CD4-positive, alpha-beta memory T cell (primary cell): ENCODE data around the gene DGCR6L. TPM values are rescaled to one million over a fixed set of nuclear protein-coding genes. Genes with fewer than 3 reads are reported as not detected.
"Not testable (repeated sequence)": the region's sequence is repeated elsewhere in the genome, so short reads cannot be mapped to it uniquely, and the experiment has no call there.

Experiments used
- CTCF ChIA-PET: fragments of 350-600 bp; sonication (Branson Sonifier 250); formaldehyde crosslinking; loops from one replicate; lab custom pipeline; 2021; ENCODE audit warnings: inconsistent platforms; ENCODE audit not compliant: partially characterized antibody; lab: Charles Lee
- POLR2A ChIA-PET: fragments of 350-600 bp; sonication (Branson Sonifier 250); formaldehyde crosslinking; loops from one replicate; lab custom pipeline; 2021; ENCODE audit not compliant: partially characterized antibody; lab: Charles Lee
- DNase-seq, 5 donors: peaks; one replicate each; pipeline versions ENCODE4 v3.0.0 to v3.0.0-alpha.2; 2020 to 2022; ENCODE audit warnings: mixed read lengths in 1 of 5
- H3K27ac ChIP-seq: one replicate; pipeline ENCODE4 v1.7.0; 2013; ENCODE audit warnings: low read depth, low read length
- H3K27me3 ChIP-seq: 2 replicates; pipeline ENCODE4 v1.7.0; 2013; ENCODE audit warnings: mild to moderate bottlenecking, low read length, moderate library complexity; ENCODE audit not compliant: insufficient read depth
- H3K36me3 ChIP-seq: 2 replicates; pipeline ENCODE4 v1.7.0; 2013; ENCODE audit warnings: mild to moderate bottlenecking, low read length, moderate library complexity; ENCODE audit not compliant: insufficient read depth
- H3K4me1 ChIP-seq: 2 replicates; pipeline ENCODE4 v1.7.0; 2013; ENCODE audit warnings: mild to moderate bottlenecking, low read length, moderate library complexity; ENCODE audit not compliant: insufficient read depth
- H3K4me3 ChIP-seq, 2 donors: one replicate each; pipeline ENCODE4 v1.7.0; 2013; ENCODE audit warnings: low read length in 2 of 2, mild to moderate bottlenecking in 1 of 2
- H3K9me3 ChIP-seq, 2 donors: one replicate each; pipeline ENCODE4 v1.7.0; 2013; ENCODE audit warnings: low read length in 2 of 2, control low read depth in 1 of 2; ENCODE audit not compliant: control insufficient read depth in 1 of 2
- H3K27ac Mint-ChIP-seq, 7 donors: one replicate each; pipeline ENCODE4 v1.8.0; 2020 to 2021; ENCODE audit warnings: mixed read lengths in 7 of 7, mild to moderate bottlenecking in 6 of 7, inconsistent platforms in 3 of 7, moderate library complexity in 3 of 7
- H3K27me3 Mint-ChIP-seq, 2 donors: one replicate each; pipeline ENCODE4 v1.8.0; 2020 to 2021; ENCODE audit warnings: mixed read lengths in 2 of 2
- H3K36me3 Mint-ChIP-seq, 2 donors: one replicate each; pipeline ENCODE4 v1.8.0; 2020 to 2021; ENCODE audit warnings: mixed read lengths in 2 of 2, inconsistent platforms in 1 of 2, mild to moderate bottlenecking in 1 of 2
- H3K4me1 Mint-ChIP-seq, 4 donors: one replicate each; pipeline ENCODE4 v1.8.0; 2020 to 2021; ENCODE audit warnings: mixed read lengths in 4 of 4, mild to moderate bottlenecking in 1 of 4
- H3K4me3 Mint-ChIP-seq, 8 donors: one replicate each; pipeline ENCODE4 v1.8.0; 2020 to 2021; ENCODE audit warnings: mixed read lengths in 8 of 8, mild to moderate bottlenecking in 7 of 8, moderate library complexity in 6 of 8, inconsistent platforms in 3 of 8
- H3K9me3 Mint-ChIP-seq, 8 donors: one replicate each; pipeline ENCODE4 v1.8.0; 2020 to 2021; ENCODE audit warnings: mixed read lengths in 8 of 8, mild to moderate bottlenecking in 5 of 8, inconsistent platforms in 3 of 8, moderate library complexity in 1 of 8
- intact Hi-C: fragments of 100-400 bp; cut with micrococcal nuclease; formaldehyde crosslinking; loops from one replicate; pipeline ENCODE4 v1.15.1; 2023
- polyA plus RNA-seq, 2 donors: library from polyadenylated mRNA; unstranded; fragments of 300-500 nt; fragmentation: Illumina TruSeq; gene quantifications; one replicate each; pipeline ENCODE4 v1.2.3, GENCODE V29; 2021
- total RNA-seq, 2 experiments: library from RNA; stranded (reverse); gene quantifications; one replicate each; pipeline ENCODE4 v1.2.3, GENCODE V29; 2021

Gene DGCR6L
- total and polyA plus RNA-seq, 4 experiments from 2014 or later: 39.9 to 145 (median 82.4) TPM

GRCh38 chr22:20276468-20276867, 43.4 kb downstream of the DGCR6L start:
- Histone ChIP-seq H3K4me1 (no peaks in the 10 kb centered on the region), H3K27me3 (no peaks in the 10 kb centered on the region), H3K4me3 (no peak overlapping the region), H3K27ac (no peak overlapping the region), H3K36me3 (no peaks in the 10 kb centered on the region), H3K9me3 (no peaks in the 10 kb centered on the region)
- POLR2A ChIA-PET: no interaction called here
- intact Hi-C loops: no loop called here
- Mint-ChIP-seq H3K4me3 (no peak overlapping the region), H3K27me3 (peaks cover 0 to 2% of the 10 kb centered on the region in 2 donors), H3K4me1 (peaks cover 0 to 2% (median 0%) of the 10 kb centered on the region in 4 donors), H3K36me3 (no peaks in the 10 kb centered on the region), H3K9me3 (no peaks in the 10 kb centered on the region), H3K27ac (peak overlapping the region in 1 of 7 donors; percentile 56)
- CTCF ChIA-PET: no interaction called here
- DNase-seq: peak in 1 of 5 donors; percentile 9

GRCh38 chr22:20275836-20276235, 44.0 kb downstream of the DGCR6L start:
- H3K4me3 Mint-ChIP-seq: no peak overlapping the region
- Histone ChIP-seq H3K27me3 (no peaks in the 10 kb centered on the region), H3K36me3 (no peaks in the 10 kb centered on the region), H3K27ac (no peak overlapping the region), H3K9me3 (no peaks in the 10 kb centered on the region), H3K4me1 (no peaks in the 10 kb centered on the region), H3K4me3 (no peak overlapping the region)
- H3K27me3 Mint-ChIP-seq: peaks cover 0 to 2% of the 10 kb centered on the region in 2 donors
- H3K27ac Mint-ChIP-seq: no peak overlapping the region
- ChIA-PET POLR2A (no interaction called here), CTCF (no interaction called here)
- DNase-seq: no peak
- no peaks in the 10 kb centered on the region for H3K36me3 Mint-ChIP-seq
- H3K4me1 Mint-ChIP-seq: peaks cover 0 to 2% (median 0%) of the 10 kb centered on the region in 4 donors
- H3K9me3 Mint-ChIP-seq: no peaks in the 10 kb centered on the region
- intact Hi-C loops: no loop called here

DNA sequence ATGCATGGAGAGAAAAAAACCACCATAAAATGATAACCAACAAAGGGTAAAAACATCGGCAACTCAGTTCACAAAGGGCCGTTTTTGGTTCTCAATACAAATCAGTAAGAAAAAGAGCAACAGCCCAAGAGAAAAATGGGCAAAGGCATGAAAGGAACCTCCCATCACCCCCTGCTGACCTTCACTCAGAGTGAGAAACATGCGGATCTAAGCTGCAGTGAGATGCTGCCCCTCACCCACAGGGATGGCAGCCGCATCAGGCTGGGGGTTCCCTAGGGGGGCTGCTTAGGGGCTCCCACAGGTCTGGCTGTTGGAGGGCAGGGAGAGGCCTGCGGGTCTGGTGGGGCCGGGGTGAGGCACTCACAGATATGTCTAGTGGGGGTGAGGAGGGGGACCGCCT, 44.5 kb downstream of the DGCR6L start:
- H3K4me3 ChIP-seq, H3K4me1 Mint-ChIP-seq, H3K27me3 Mint-ChIP-seq, H3K9me3 ChIP-seq, H3K9me3 Mint-ChIP-seq, POLR2A ChIA-PET, H3K4me3 Mint-ChIP-seq, H3K36me3 Mint-ChIP-seq, H3K4me1 ChIP-seq, H3K27ac ChIP-seq, H3K36me3 ChIP-seq, DNase-seq, CTCF ChIA-PET, H3K27me3 ChIP-seq, intact Hi-C loops, H3K27ac Mint-ChIP-seq: not testable (repeated sequence)

- H3K27me3 ChIP-seq, CTCF ChIA-PET, H3K4me3 ChIP-seq, H3K9me3 Mint-ChIP-seq, H3K36me3 Mint-ChIP-seq, intact Hi-C loops, H3K27me3 Mint-ChIP-seq, H3K27ac ChIP-seq, H3K4me1 Mint-ChIP-seq, H3K4me3 Mint-ChIP-seq, H3K27ac Mint-ChIP-seq, H3K36me3 ChIP-seq, POLR2A ChIA-PET, H3K4me1 ChIP-seq, H3K9me3 ChIP-seq: not testable (repeated sequence)
- DNase-seq: peak in 1 of 5 donors; percentile 12
These were observed 45.5 kb downstream of the DGCR6L start for GRCh38 chr22:20274374-20274773.

- peak in 1 of 5 donors; percentile 6 for DNase-seq
- Histone ChIP-seq H3K9me3 (no peaks in the 10 kb centered on the region), H3K27ac (no peak overlapping the region), H3K27me3 (no peaks in the 10 kb centered on the region), H3K36me3 (no peaks in the 10 kb centered on the region), H3K4me3 (no peak overlapping the region), H3K4me1 (no peaks in the 10 kb centered on the region)
- Mint-ChIP-seq H3K27me3 (no peaks in the 10 kb centered on the region), H3K4me1 (peaks cover 0 to 2% (median 0%) of the 10 kb centered on the region in 4 donors), H3K36me3 (no peaks in the 10 kb centered on the region), H3K9me3 (peaks cover 0 to under 1% (median 0%) of the 10 kb centered on the region in 8 donors), H3K27ac (no peak overlapping the region), H3K4me3 (no peak overlapping the region)
- POLR2A ChIA-PET: no interaction called here
- CTCF ChIA-PET: no interaction called here
- intact Hi-C loops: no loop called here
These were observed 46.1 kb downstream of the DGCR6L start for GRCh38 chr22:20273758-20274181.

- ChIA-PET CTCF (no interaction called here), POLR2A (no interaction called here)
- Mint-ChIP-seq H3K4me1 (peaks cover 0 to 4% (median 0%) of the 10 kb centered on the region in 4 donors), H3K36me3 (no peaks in the 10 kb centered on the region), H3K27ac (no peak overlapping the region), H3K27me3 (no peaks in the 10 kb centered on the region), H3K4me3 (no peak overlapping the region), H3K9me3 (peaks cover 0 to 1% (median 0%) of the 10 kb centered on the region in 8 donors)
- Histone ChIP-seq H3K27ac (no peak overlapping the region), H3K9me3 (no peaks in the 10 kb centered on the region), H3K4me1 (no peaks in the 10 kb centered on the region), H3K36me3 (no peaks in the 10 kb centered on the region), H3K27me3 (no peaks in the 10 kb centered on the region), H3K4me3 (no peak overlapping the region)
- no peak for DNase-seq
- intact Hi-C loops: no loop called here
These were observed 47.2 kb downstream of the DGCR6L start for GRCh38 chr22:20272700-20273099.

GRCh38 chr22:20272174-20272573, 47.7 kb downstream of the DGCR6L start:
- Mint-ChIP-seq H3K9me3 (peaks cover 0 to 1% (median 0%) of the 10 kb centered on the region in 8 donors), H3K27ac (no peak overlapping the region), H3K27me3 (no peaks in the 10 kb centered on the region), H3K4me3 (no peak overlapping the region), H3K36me3 (no peaks in the 10 kb centered on the region), H3K4me1 (peaks cover 0 to 4% (median 0%) of the 10 kb centered on the region in 4 donors)
- CTCF ChIA-PET: no interaction called here
- H3K36me3 ChIP-seq: no peaks in the 10 kb centered on the region
- no peaks in the 10 kb centered on the region for H3K27me3 ChIP-seq
- peaks cover 5% of the 10 kb centered on the region for H3K4me1 ChIP-seq
- intact Hi-C loops: no loop called here
- H3K27ac ChIP-seq: no peak overlapping the region
- H3K4me3 ChIP-seq: no peak overlapping the region
- H3K9me3 ChIP-seq: no peaks in the 10 kb centered on the region
- POLR2A ChIA-PET: no interaction called here
- peak in 1 of 5 donors; percentile 18 for DNase-seq
